Tibial nerve (tissue), 3 donors: ENCODE results near the gene ANKRD1.

Experiments
- CTCF ChIP-seq, 5 experiments: fragments of 200-600 bp in 3 of 5; fragments of 450-650 bp in 2 of 5; sonication (generic) in 3 of 5; IDR thresholded peaks; one replicate each; pipeline ENCODE4 v1.5.1; 2016 to 2019; ENCODE audit warnings: antibody characterized with exemption in 5 of 5, mild to moderate bottlenecking in 3 of 5, moderate library complexity in 2 of 5
- POLR2A ChIP-seq, 2 donors: fragments of 450-650 bp; IDR thresholded peaks; one replicate each; pipeline ENCODE4 v1.6.1; 2017; ENCODE audit warnings: antibody characterized with exemption in 2 of 2, mild to moderate bottlenecking in 2 of 2, moderate library complexity in 2 of 2

- TF ChIP-seq POLR2A (IDR thresholded peaks at IDR 0.05) (no peak), CTCF (IDR thresholded peaks at IDR 0.05) (no peak)
These were observed 35.7 kb downstream of the ANKRD1 start for GRCh38 chr10:90885176-90885575.
